GM18511 (cell line): ENCODE data around the gene CETN1.

Experiments used
- ATAC-seq: cut with Tn5 transposase; IDR thresholded peaks from one replicate; pipeline ENCODE4 v1.9.1; 2021; ENCODE audit warnings: mild to moderate bottlenecking, moderate library complexity; ENCODE audit not compliant: unreplicated experiment

Gene CETN1

DNA sequence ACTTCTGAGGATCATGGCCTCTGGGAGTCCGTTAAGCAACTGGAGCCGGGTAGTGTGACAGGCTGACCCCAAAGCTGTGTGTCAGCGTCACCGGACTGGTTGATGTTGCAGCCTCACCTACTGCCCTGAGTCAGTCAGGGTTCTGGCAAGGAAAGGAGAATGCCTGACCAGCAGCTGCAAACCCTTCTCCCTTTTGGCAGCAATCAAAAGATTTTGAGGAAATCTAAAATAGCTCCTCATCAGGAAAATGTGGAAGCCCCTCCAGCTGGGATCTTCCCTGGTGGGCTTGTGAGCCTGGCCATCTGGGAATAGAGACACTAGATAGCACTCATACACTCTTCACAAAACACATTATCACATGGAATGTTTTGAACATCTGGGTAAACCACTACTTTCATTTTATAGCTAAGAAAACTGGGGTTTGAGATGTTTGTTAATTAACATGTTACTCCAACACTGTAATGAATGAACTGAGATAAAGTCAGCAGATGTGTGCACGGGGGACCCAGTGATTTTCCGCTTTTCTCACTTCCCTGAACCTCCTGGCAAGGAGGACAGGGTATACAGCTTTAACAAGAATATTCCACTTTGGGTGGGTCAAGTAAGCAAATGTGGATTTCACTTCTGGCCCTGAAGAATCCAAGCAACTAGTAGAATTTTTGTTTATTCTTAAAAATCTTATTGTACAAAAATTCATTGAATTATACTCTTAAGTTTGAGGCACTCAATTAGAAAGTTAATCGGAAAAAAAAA lies 41.3 kb downstream of the CETN1 start:
- no peak for ATAC-seq

DNA sequence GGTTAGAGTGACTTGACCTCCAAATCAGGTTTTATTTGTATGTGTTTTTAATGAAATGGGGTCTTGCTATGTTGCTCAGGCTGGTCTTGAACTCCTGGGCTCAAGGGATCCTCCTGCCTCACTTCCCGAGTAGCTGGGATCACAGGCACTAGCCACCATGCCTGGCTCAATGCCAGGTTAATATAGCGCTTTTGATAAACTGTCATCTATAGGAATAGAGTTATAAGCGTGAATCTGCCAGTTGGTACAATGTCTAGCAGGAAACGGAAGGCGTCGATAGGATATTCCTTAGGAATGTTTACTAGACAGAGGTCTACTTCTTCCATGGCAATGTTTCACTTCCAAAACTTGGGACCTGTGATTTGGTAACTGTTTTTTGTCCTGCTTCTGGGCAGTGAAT lies 42.1 kb downstream of the CETN1 start:
- ATAC-seq, result no peak

DNA sequence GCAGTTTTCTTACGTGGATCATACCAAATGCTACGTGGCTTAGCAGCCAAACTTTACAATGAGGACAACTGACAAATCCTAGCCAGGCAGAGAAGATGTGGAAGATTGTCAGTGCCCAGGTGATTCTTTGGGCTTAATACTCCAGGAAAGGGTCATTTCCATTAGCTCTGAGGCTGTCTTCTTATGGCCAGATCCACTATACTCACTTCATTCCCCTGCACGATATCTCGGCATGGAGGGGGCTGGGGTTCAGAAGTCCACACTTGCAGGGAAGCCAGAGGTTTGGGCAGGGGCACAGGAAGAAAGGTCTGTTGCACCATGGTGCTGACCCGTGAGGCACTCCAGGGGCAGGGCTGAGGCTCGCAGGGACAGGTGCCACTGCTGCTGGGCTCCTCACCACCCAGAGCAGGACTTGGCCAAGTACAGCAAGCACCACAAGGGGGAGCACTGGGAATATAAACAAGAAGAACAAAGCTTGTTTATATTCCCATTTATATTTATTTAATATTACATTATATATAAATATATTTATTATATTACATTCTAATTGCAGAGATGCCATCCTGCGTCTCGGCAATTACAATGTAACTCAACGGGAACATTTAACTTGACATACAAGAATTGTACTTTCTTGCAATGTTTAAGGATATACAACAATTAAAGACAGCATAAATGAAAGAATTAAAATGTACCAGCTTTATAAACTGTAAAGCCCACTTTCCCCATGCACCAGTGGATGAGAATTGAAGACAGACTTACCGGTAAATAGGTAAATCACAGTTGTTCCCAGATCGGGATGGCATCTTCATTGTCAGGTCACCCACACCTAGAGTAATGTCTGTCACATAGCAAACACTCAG lies 43.8 kb downstream of the CETN1 start:
- peak; percentile 76 for ATAC-seq

DNA sequence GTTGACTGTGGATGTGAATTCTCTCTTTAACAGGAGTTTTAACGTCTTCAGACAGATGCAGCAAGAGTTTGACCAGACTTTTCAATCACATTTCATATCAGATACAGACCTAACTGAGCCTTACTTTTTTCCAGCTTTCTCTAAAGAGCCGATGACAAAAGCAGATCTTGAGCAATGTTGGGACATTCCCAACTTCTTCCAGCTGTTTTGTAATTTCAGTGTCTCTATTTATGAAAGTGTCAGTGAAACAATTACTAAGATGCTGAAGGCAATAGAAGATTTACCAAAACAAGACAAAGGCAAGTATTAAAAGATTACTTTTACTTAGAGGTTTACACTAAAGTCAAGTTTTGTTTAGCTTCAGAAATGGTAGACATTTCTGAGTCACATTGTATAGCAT lies 47.1 kb downstream of the CETN1 start:
- no peak for ATAC-seq

DNA sequence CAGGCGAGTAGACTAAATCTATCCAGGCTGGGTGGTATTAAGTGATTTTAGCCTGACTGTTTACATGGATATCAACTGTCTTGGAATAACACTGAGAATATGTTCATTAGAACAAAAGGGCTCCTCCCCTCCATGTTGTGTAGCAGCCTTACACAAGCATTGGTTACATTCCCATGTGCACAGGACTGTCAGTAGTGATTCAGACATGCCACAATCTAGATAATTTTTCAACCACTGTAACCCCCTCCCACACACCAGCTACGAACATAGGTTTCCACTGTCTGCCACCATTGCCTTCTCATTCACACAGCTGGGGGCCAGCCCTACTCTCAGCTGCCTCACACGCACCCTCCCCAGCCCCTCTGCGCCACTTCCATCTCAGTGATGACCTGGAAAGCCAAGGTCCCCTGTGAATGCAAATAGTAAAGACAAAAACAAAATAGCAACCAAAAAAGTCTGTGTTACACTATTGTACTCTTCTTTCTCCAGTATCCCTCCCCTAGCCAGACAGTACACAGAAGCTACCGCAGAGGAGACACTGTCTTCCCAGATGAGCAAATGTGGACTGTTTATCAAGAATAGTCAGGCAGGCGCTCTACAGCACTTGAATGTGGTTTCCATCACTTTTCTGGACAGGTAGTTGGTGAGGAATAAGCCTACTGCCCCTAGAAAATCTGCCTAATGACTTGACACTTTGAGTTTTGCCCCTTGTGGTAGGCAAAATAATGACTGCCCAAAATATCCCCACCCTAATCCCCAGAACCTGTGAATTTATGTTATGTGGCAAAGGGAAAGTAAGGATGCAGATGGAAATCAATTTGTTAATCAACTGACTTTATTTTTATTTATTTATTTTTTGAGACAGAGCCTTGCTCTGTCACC lies 49.3 kb downstream of the CETN1 start:
- ATAC-seq, result no peak

DNA sequence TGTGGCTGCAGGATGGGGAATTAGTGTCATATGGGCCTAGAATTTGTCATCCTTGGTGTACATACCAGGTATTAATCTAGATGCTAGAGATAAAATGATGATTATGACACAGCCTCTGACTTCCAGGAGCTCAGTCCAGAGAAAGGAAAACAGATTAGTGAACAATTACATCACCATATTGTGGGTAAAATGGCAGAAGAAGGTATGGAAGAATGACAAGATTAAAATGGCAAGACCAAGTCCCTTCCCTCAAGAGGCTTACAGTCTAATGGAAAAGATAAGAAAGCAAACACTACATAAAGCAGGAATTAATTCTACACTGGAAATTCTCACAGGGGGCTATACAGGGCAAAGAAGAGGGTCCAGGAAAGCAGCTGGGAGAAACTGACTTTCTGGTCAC lies 51.4 kb downstream of the CETN1 start:
- no peak for ATAC-seq
